Vagina (tissue), 2 donors: ENCODE data around the gene CTNNA3. TPM values are rescaled to one million over a fixed set of nuclear protein-coding genes. Genes with fewer than 3 reads are reported as not detected.

ENCODE experiments used
- DNase-seq, 2 donors: peaks; one replicate each; pipeline ENCODE4 v3.0.0-alpha.2; 2017; ENCODE audit errors: extremely low spot score in 2 of 2
- H3K27ac ChIP-seq: fragments of 200-600 bp; sonication (generic); one replicate; pipeline ENCODE4 v1.5.1; 2019
- H3K27me3 ChIP-seq: fragments of 200-600 bp; sonication (generic); one replicate; pipeline ENCODE4 v1.5.1; 2019
- H3K36me3 ChIP-seq, 2 donors: fragments of 200-600 bp; sonication (generic); one replicate each; pipeline ENCODE4 v1.5.1; 2017 to 2019
- H3K4me1 ChIP-seq: fragments of 200-600 bp; sonication (generic); one replicate; pipeline ENCODE4 v1.5.1; 2019
- H3K4me3 ChIP-seq, 2 donors: fragments of 200-600 bp; sonication (generic); 1 replicate in 1 of 2; 2 replicates in 1 of 2; pipeline ENCODE4 v1.5.1; 2016 to 2019
- H3K9me3 ChIP-seq: fragments of 200-600 bp; sonication (generic); one replicate; pipeline ENCODE4 v1.5.1; 2019
- POLR2A ChIP-seq, 2 donors: fragments of 450-650 bp; IDR thresholded peaks; one replicate each; pipeline ENCODE4 v1.6.1; 2017; ENCODE audit warnings: antibody characterized with exemption in 2 of 2, mild to moderate bottlenecking in 2 of 2, moderate library complexity in 2 of 2
- POLR2AphosphoS5 ChIP-seq, 2 donors: sonication (generic); formaldehyde crosslinking; IDR thresholded peaks; one replicate each; pipeline ENCODE4 v1.9.0; 2017; ENCODE audit warnings: antibody characterized with exemption in 2 of 2, mild to moderate bottlenecking in 2 of 2, low read depth in 1 of 2; ENCODE audit not compliant: insufficient read depth in 1 of 2
- intact Hi-C: fragments of 100-400 bp; cut with DNase I; formaldehyde crosslinking; loops from one replicate; pipeline ENCODE4 v1.15.1; 2023
- total RNA-seq: library from RNA; depleted of rRNA; stranded (reverse); fragments of >200 nt; gene quantifications from one replicate; pipeline ENCODE4 v1.2.3, GENCODE V29; 2016
- TF ChIP-seq, protein P1 (sequence below), 3 experiments: fragments of 450-650 bp in 2 of 3; fragments of 200-600 bp in 1 of 3; sonication (generic) in 1 of 3; IDR thresholded peaks; one replicate each; pipeline ENCODE4 v1.5.1; 2017 to 2019; ENCODE audit warnings: antibody characterized with exemption in 3 of 3, mild to moderate bottlenecking in 2 of 3, moderate library complexity in 2 of 3

The CTNNA3 gene
- total RNA-seq, 1 donor from 2014 or later = 0.98 TPM

DNA sequence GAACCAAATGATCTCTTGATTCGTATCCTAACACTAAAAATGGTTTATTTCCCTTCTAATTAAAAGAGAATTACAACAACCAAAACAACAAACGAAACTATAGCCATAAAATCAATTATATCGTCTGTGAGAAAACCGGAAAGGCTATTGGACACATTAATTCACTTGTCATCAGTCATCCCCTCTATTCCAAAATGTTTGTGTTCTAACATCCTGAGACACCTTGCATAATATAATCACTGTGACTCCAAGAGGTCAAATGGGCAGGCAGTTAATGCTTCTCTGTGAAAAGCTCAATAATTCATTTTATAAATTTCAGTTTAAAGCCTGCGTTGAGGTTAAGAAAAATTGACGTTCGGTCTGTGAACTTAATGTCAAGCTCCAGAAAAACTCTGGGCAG, 770.6 kb downstream of the CTNNA3 start:
- no peaks in the 10 kb centered on the region for H3K36me3 ChIP-seq
- no peak overlapping the region for H3K27ac ChIP-seq
- no peaks in the 10 kb centered on the region for H3K27me3 ChIP-seq
- intact Hi-C loops = no loop called here
- H3K9me3 ChIP-seq = no peaks in the 10 kb centered on the region
- no peak for DNase-seq
- H3K4me3 ChIP-seq = no peak overlapping the region
- peaks cover 14% of the 10 kb centered on the region for H3K4me1 ChIP-seq
- no peak for TF ChIP-seq POLR2A (IDR thresholded peaks at IDR 0.05)
- no peak for TF ChIP-seq POLR2AphosphoS5 (IDR thresholded peaks at IDR 0.05; ENCODE audit: insufficient read depth in 1 of 2, low read depth in 1 of 2)
- TF ChIP-seq, protein P1, sequence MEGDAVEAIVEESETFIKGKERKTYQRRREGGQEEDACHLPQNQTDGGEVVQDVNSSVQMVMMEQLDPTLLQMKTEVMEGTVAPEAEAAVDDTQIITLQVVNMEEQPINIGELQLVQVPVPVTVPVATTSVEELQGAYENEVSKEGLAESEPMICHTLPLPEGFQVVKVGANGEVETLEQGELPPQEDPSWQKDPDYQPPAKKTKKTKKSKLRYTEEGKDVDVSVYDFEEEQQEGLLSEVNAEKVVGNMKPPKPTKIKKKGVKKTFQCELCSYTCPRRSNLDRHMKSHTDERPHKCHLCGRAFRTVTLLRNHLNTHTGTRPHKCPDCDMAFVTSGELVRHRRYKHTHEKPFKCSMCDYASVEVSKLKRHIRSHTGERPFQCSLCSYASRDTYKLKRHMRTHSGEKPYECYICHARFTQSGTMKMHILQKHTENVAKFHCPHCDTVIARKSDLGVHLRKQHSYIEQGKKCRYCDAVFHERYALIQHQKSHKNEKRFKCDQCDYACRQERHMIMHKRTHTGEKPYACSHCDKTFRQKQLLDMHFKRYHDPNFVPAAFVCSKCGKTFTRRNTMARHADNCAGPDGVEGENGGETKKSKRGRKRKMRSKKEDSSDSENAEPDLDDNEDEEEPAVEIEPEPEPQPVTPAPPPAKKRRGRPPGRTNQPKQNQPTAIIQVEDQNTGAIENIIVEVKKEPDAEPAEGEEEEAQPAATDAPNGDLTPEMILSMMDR (IDR thresholded peaks at IDR 0.05) = no peak

DNA sequence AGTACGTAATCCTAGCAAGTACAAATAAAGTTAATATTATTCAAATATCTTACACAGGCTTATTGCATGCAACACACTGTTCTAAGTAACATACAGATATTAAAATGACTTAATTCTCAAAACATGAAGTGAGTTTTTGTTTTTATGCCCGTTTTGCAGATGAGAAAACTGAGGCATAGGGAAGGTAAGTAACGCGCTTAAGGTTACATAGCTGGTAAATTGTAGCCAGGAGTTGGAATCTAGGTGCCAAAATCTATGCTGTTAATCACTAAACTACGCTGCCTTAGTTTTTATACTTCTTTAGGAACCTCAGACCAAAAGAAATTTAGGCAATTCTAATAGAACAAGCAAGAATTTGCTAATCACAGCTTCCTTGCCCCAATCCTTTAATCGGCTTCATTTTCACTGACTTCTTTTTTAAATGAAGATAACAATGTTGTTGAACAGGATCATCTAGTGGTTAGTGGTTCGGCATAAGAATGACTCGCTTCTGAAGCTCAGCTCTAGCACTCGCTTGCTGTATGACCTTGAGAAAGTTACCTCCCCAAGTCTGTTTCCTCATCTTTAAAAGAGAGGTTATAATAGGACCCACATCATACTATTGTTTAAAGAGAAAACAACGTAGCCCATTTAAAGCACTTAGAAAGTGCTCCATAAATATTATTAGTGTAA, 771.2 kb downstream of the CTNNA3 start:
- Histone ChIP-seq H3K36me3 (no peaks in the 10 kb centered on the region), H3K4me3 (no peak overlapping the region), H3K9me3 (no peaks in the 10 kb centered on the region), H3K27me3 (no peaks in the 10 kb centered on the region), H3K4me1 (peaks cover 14% of the 10 kb centered on the region), H3K27ac (no peak overlapping the region)
- TF ChIP-seq POLR2A (IDR thresholded peaks at IDR 0.05) = no peak
- TF ChIP-seq POLR2AphosphoS5 (IDR thresholded peaks at IDR 0.05; ENCODE audit: insufficient read depth in 1 of 2, low read depth in 1 of 2) = no peak
- TF ChIP-seq, protein P1 (IDR thresholded peaks at IDR 0.05) = no peak
- DNase-seq = no peak
- intact Hi-C loops = no loop called here

DNA sequence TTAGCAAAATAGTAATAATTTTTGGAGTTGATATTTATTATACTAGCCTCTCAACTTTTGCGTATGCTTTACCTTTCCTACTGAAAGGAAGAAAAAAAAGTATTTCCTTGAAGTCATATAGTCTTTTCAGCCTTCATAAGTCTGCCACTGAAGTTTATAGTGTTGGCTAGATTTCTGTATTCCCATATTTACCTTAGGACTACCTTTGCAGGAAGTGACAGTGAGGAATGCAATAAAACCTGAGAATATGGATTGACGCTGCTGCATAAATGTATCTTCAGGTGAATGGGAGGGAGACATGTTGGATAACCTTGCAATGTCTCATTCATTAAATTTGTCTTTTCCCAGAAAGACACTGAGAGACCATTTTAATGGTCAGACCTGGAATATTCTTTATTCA, 776.7 kb downstream of the CTNNA3 start:
- Histone ChIP-seq H3K27ac (no peak overlapping the region), H3K4me3 (no peak overlapping the region), H3K4me1 (no peaks in the 10 kb centered on the region), H3K36me3 (no peaks in the 10 kb centered on the region), H3K9me3 (no peaks in the 10 kb centered on the region), H3K27me3 (no peaks in the 10 kb centered on the region)
- intact Hi-C loops = no loop called here
- no peak for DNase-seq
- TF ChIP-seq POLR2AphosphoS5 (IDR thresholded peaks at IDR 0.05; ENCODE audit: insufficient read depth in 1 of 2, low read depth in 1 of 2) = no peak
- TF ChIP-seq POLR2A (IDR thresholded peaks at IDR 0.05) = no peak
- TF ChIP-seq, protein P1 (IDR thresholded peaks at IDR 0.05) = no peak

DNA sequence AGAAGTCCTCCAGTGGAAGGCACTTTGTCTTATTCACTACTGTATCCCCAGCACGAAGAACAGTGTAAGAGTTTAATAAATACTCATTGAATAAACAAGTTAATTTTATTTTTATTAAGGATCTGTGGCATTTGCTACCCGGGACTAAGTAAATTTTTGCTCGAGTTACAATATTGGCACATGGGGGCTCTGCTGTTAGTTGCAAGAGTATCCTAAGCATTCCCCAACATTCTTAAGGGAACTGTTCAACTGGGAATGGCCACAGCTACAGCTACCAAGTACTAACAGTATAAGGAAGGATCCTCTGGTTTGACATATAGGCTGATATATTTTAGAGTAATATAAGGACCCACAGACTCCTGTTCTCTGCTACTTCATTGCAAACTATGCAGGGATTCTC, 778.9 kb downstream of the CTNNA3 start:
- Histone ChIP-seq H3K9me3 (no peaks in the 10 kb centered on the region), H3K27ac (no peak overlapping the region), H3K27me3 (no peaks in the 10 kb centered on the region), H3K36me3 (no peaks in the 10 kb centered on the region), H3K4me1 (no peaks in the 10 kb centered on the region), H3K4me3 (no peak overlapping the region)
- TF ChIP-seq POLR2A (IDR thresholded peaks at IDR 0.05) (no peak), POLR2AphosphoS5 (IDR thresholded peaks at IDR 0.05; ENCODE audit: insufficient read depth in 1 of 2, low read depth in 1 of 2) (no peak)
- DNase-seq = no peak
- intact Hi-C loops = no loop called here

DNA sequence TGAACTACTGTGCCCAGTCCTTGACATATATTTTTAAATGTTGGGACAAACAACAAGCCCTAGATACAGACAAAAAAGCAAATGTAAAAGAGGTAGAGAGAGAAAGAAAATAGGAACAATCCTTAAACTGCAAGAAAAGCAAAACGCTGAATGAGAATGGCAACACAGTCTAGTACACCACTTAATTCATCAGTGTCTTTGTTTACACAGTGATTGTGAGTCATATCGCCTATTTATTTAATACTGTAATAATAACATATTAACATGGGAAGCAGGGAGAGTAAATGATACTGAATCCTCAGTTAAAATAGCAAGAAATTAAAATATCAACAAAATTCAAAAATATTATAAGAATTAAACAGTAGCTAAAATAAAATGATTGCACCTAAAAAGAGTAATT, 780.0 kb downstream of the CTNNA3 start:
- Histone ChIP-seq H3K36me3 (no peaks in the 10 kb centered on the region), H3K27ac (no peak overlapping the region), H3K4me3 (no peak overlapping the region), H3K27me3 (no peaks in the 10 kb centered on the region), H3K4me1 (no peaks in the 10 kb centered on the region), H3K9me3 (no peaks in the 10 kb centered on the region)
- no peak for DNase-seq
- intact Hi-C loops = no loop called here
- TF ChIP-seq, protein P1 (IDR thresholded peaks at IDR 0.05) = no peak
- no peak for TF ChIP-seq POLR2A (IDR thresholded peaks at IDR 0.05)
